HG02642 (cell line): Measurements from ENCODE around the gene PTPRN.
"Not testable (repeated sequence)": the region's sequence is repeated elsewhere in the genome, so short reads cannot be mapped to it uniquely, and the experiment has no call there.

Source experiments
- ATAC-seq: cut with Tn5 transposase; IDR thresholded peaks from one replicate; pipeline ENCODE4 v1.9.1; 2021; ENCODE audit warnings: mild to moderate bottlenecking; ENCODE audit not compliant: unreplicated experiment, poor library complexity

PTPRN gene

GRCh38 chr2:219289195-219289536, 20.0 kb downstream of the PTPRN start:
- ATAC-seq: no peak

GRCh38 chr2:219287580-219288265, 21.5 kb downstream of the PTPRN start:
- ATAC-seq: no peak

- ATAC-seq: not testable (repeated sequence)
Measured at GRCh38 chr2:219287116-219287440, 22.1 kb downstream of the PTPRN start.

- ATAC-seq: no peak
Measured at GRCh38 chr2:219286436-219287115, 22.6 kb downstream of the PTPRN start.

GRCh38 chr2:219285894-219286425, 23.2 kb downstream of the PTPRN start:
- no peak for ATAC-seq

GRCh38 chr2:219285373-219285735, 23.8 kb downstream of the PTPRN start:
- ATAC-seq: no peak

- no peak for ATAC-seq
Measured at GRCh38 chr2:219284501-219285372, 24.5 kb downstream of the PTPRN start.

- no peak for ATAC-seq
Measured at GRCh38 chr2:219282943-219283581, 26.1 kb downstream of the PTPRN start.

- ATAC-seq: no peak
Measured at GRCh38 chr2:219282375-219282774, 26.8 kb downstream of the PTPRN start.

GRCh38 chr2:219281588-219281987, 27.6 kb downstream of the PTPRN start:
- no peak for ATAC-seq

- ATAC-seq: no peak
Measured at GRCh38 chr2:219280651-219281050, 28.6 kb downstream of the PTPRN start.

- ATAC-seq: no peak
Measured at GRCh38 chr2:219279916-219280516, 29.2 kb downstream of the PTPRN start.

GRCh38 chr2:219279151-219279915, 29.9 kb downstream of the PTPRN start, which contains the start of gene DNAJB2:
Gene DNAJB2 (plus strand): TSS chr2:219279366. CDS start chr2:219279834, 468 bp downstream.
- ATAC-seq: peak; percentile 91

- no peak for ATAC-seq
Measured at GRCh38 chr2:219278655-219279150, 30.5 kb downstream of the PTPRN start.

- peak; percentile 26 for ATAC-seq
Measured at GRCh38 chr2:219277703-219278654, 31.2 kb downstream of the PTPRN start.

GRCh38 chr2:219274361-219274921, 34.8 kb downstream of the PTPRN start:
- no peak for ATAC-seq

- ATAC-seq: no peak
Measured at GRCh38 chr2:219273937-219274336, 35.3 kb downstream of the PTPRN start.

GRCh38 chr2:219272995-219273394, 36.2 kb downstream of the PTPRN start:
- ATAC-seq: no peak
